Naive thymus-derived CD8-positive, alpha-beta T cell (primary cell): ENCODE results near the gene CDC42EP3. TPM values are rescaled to one million over a fixed set of nuclear protein-coding genes. Genes with fewer than 3 reads are reported as not detected.

Experiments
- ATAC-seq, 2 donors: fragments of 150-1000 bp; cut with Tn5 transposase in 1 of 2; sonication (Bioruptor Pico), chemical (Tn5 transposase) in 1 of 2; 1 replicate in 1 of 2; 2 replicates in 1 of 2; pipeline ENCODE4 v1.10.0; 2021; ENCODE audit warnings: mild to moderate bottlenecking in 2 of 2, moderate library complexity in 2 of 2
- POLR2A ChIA-PET: fragments of 350-600 bp; sonication (Branson Sonifier 250); formaldehyde crosslinking; loops from one replicate; lab custom pipeline; 2021; ENCODE audit warnings: antibody characterized with exemption; lab: Charles Lee
- DNase-seq, 10 donors: peaks; one replicate each; pipeline versions ENCODE4 v3.0.0 to v3.0.0-alpha.2; 2020 to 2022
- H3K27ac Mint-ChIP-seq, 10 donors: one replicate each; pipeline ENCODE4 v1.8.0; 2020 to 2022; ENCODE audit warnings: mild to moderate bottlenecking in 10 of 10, mixed read lengths in 10 of 10, moderate library complexity in 4 of 10, inconsistent platforms in 1 of 10
- H3K27me3 Mint-ChIP-seq, 5 donors: one replicate each; pipeline ENCODE4 v1.8.0; 2021 to 2022; ENCODE audit warnings: mixed read lengths in 5 of 5
- H3K36me3 Mint-ChIP-seq, 3 donors: one replicate each; pipeline ENCODE4 v1.8.0; 2020 to 2022; ENCODE audit warnings: mixed read lengths in 3 of 3, mild to moderate bottlenecking in 2 of 3, inconsistent platforms in 1 of 3
- H3K4me1 Mint-ChIP-seq, 4 donors: one replicate each; pipeline ENCODE4 v1.8.0; 2021 to 2022; ENCODE audit warnings: mixed read lengths in 4 of 4
- H3K4me3 Mint-ChIP-seq, 10 donors: one replicate each; pipeline ENCODE4 v1.8.0; 2020 to 2022; ENCODE audit warnings: mild to moderate bottlenecking in 10 of 10, mixed read lengths in 10 of 10, moderate library complexity in 6 of 10, inconsistent platforms in 1 of 10
- H3K9me3 Mint-ChIP-seq, 9 donors: one replicate each; pipeline ENCODE4 v1.8.0; 2020 to 2022; ENCODE audit warnings: mixed read lengths in 9 of 9, mild to moderate bottlenecking in 3 of 9, inconsistent platforms in 1 of 9, moderate library complexity in 1 of 9
- polyA plus RNA-seq, 3 donors: library from polyadenylated mRNA; unstranded; fragments of 300-500 nt; fragmentation: Illumina TruSeq; gene quantifications; one replicate each; pipeline ENCODE4 v1.2.3, GENCODE V29; 2021
- total RNA-seq, 8 experiments: library from RNA in 2 of 8; stranded (reverse) in 2 of 8; gene quantifications; one replicate each; pipeline ENCODE4 v1.2.3 and lab custom pipeline; 2021 to 2026

CDC42EP3 gene
- total and polyA plus RNA-seq, 5 experiments from 2014 or later = 28.4 to 68.5 (median 47.9) TPM

GRCh38 chr2:37633845-37634244 is 37.6 kb downstream of the CDC42EP3 start:
- no peak for DNase-seq
- H3K4me3 Mint-ChIP-seq = peak overlapping the region in 4 of 10 donors; percentile 0 to 61 (median 19)
- H3K27me3 Mint-ChIP-seq = no peaks in the 10 kb centered on the region
- H3K27ac Mint-ChIP-seq = peak overlapping the region in 8 of 10 donors; percentile 5 to 94 (median 72)
- peaks cover 33 to 79% (median 59%) of the 10 kb centered on the region in 4 donors for H3K4me1 Mint-ChIP-seq
- peaks cover 0 to 1% (median 0%) of the 10 kb centered on the region in 3 donors for H3K36me3 Mint-ChIP-seq
- H3K9me3 Mint-ChIP-seq = no peaks in the 10 kb centered on the region
- ATAC-seq = no peak
- POLR2A ChIA-PET = interaction anchor here (0.6 to 1.7 kb wide), 4 partner anchors 8 to 48 kb away, joined by 3 to 6 read pairs (median 4); no protein-coding TSS in a partner anchor

- DNase-seq (no peak), ATAC-seq (no peak)
- Mint-ChIP-seq H3K36me3 (peaks cover 0 to 1% (median 0%) of the 10 kb centered on the region in 3 donors), H3K27me3 (no peaks in the 10 kb centered on the region), H3K4me3 (no peak overlapping the region), H3K4me1 (peaks cover 33 to 78% (median 56%) of the 10 kb centered on the region in 4 donors), H3K27ac (peak overlapping the region in 4 of 10 donors; percentile 35 to 94 (median 86)), H3K9me3 (no peaks in the 10 kb centered on the region)
- POLR2A ChIA-PET = interaction anchor here (0.6 kb wide), 2 partner anchors 15 to 16 kb away, joined by 3 read pairs; no protein-coding TSS in a partner anchor
Measured at GRCh38 chr2:37633234-37633633, 38.2 kb downstream of the CDC42EP3 start.

- H3K4me3 Mint-ChIP-seq = no peak overlapping the region
- peaks cover 29 to 69% (median 53%) of the 10 kb centered on the region in 4 donors for H3K4me1 Mint-ChIP-seq
- H3K27me3 Mint-ChIP-seq = no peaks in the 10 kb centered on the region
- H3K27ac Mint-ChIP-seq = peak overlapping the region in 3 of 10 donors; percentile 1 to 68 (median 31)
- POLR2A ChIA-PET = no interaction called here
- no peaks in the 10 kb centered on the region for H3K9me3 Mint-ChIP-seq
- no peak for DNase-seq
- H3K36me3 Mint-ChIP-seq = peaks cover 0 to 1% (median 0%) of the 10 kb centered on the region in 3 donors
- ATAC-seq = no peak
Measured at GRCh38 chr2:37632310-37632709, 39.1 kb downstream of the CDC42EP3 start.

- H3K9me3 Mint-ChIP-seq = no peaks in the 10 kb centered on the region
- H3K4me3 Mint-ChIP-seq = no peak overlapping the region
- H3K27me3 Mint-ChIP-seq = no peaks in the 10 kb centered on the region
- H3K4me1 Mint-ChIP-seq = peaks cover 27 to 69% (median 53%) of the 10 kb centered on the region in 4 donors
- peaks cover 0 to 1% (median 0%) of the 10 kb centered on the region in 3 donors for H3K36me3 Mint-ChIP-seq
- no peak overlapping the region for H3K27ac Mint-ChIP-seq
- DNase-seq = no peak
- POLR2A ChIA-PET = no interaction called here
- no peak for ATAC-seq
Measured at GRCh38 chr2:37631698-37632097, 39.7 kb downstream of the CDC42EP3 start.

- ATAC-seq = no peak
- peaks cover 0 to 1% (median 0%) of the 10 kb centered on the region in 3 donors for H3K36me3 Mint-ChIP-seq
- POLR2A ChIA-PET = no interaction called here
Measured at GRCh38 chr2:37631292-37631691, 40.1 kb downstream of the CDC42EP3 start.

GRCh38 chr2:37630776-37631175 is 40.7 kb downstream of the CDC42EP3 start:
- DNase-seq (no peak), ATAC-seq (no peak)
- Mint-ChIP-seq H3K27me3 (no peaks in the 10 kb centered on the region), H3K4me1 (peaks cover 30 to 69% (median 53%) of the 10 kb centered on the region in 4 donors), H3K9me3 (no peaks in the 10 kb centered on the region), H3K4me3 (no peak overlapping the region), H3K27ac (peak overlapping the region in 1 of 10 donors; percentile 26), H3K36me3 (peaks cover 0 to 1% (median 0%) of the 10 kb centered on the region in 3 donors)
- POLR2A ChIA-PET = no interaction called here

More at GRCh38 chr2:37631292-37631691, 40.1 kb downstream of the CDC42EP3 start:
- Mint-ChIP-seq H3K9me3 (no peaks in the 10 kb centered on the region), H3K27ac (peak overlapping the region in 1 of 10 donors; percentile 26), H3K4me3 (no peak overlapping the region), H3K4me1 (peaks cover 27 to 69% (median 53%) of the 10 kb centered on the region in 4 donors), H3K27me3 (no peaks in the 10 kb centered on the region)
- no peak for DNase-seq

GRCh38 chr2:37630301-37630700 is 41.1 kb downstream of the CDC42EP3 start:
- no peaks in the 10 kb centered on the region for H3K9me3 Mint-ChIP-seq
- ATAC-seq (no peak), DNase-seq (no peak)
- peak overlapping the region in 1 of 10 donors; percentile 26 for H3K27ac Mint-ChIP-seq
- H3K4me3 Mint-ChIP-seq = no peak overlapping the region
- no peaks in the 10 kb centered on the region for H3K27me3 Mint-ChIP-seq
- POLR2A ChIA-PET = no interaction called here
- H3K36me3 Mint-ChIP-seq = peaks cover 0 to 1% (median 0%) of the 10 kb centered on the region in 3 donors
- H3K4me1 Mint-ChIP-seq = peaks cover 32 to 69% (median 53%) of the 10 kb centered on the region in 4 donors

GRCh38 chr2:37629529-37629928 is 41.9 kb downstream of the CDC42EP3 start:
- POLR2A ChIA-PET = no interaction called here
- no peaks in the 10 kb centered on the region for H3K27me3 Mint-ChIP-seq
- H3K36me3 Mint-ChIP-seq = peaks cover 0 to 1% (median 0%) of the 10 kb centered on the region in 3 donors
- DNase-seq (no peak), ATAC-seq (no peak)
- peak overlapping the region in 1 of 10 donors; percentile 43 for H3K4me3 Mint-ChIP-seq
- H3K9me3 Mint-ChIP-seq = no peaks in the 10 kb centered on the region
- peak overlapping the region in 1 of 10 donors; percentile 26 for H3K27ac Mint-ChIP-seq
- H3K4me1 Mint-ChIP-seq = peaks cover 31 to 69% (median 53%) of the 10 kb centered on the region in 4 donors

- Mint-ChIP-seq H3K4me3 (no peak overlapping the region), H3K9me3 (no peaks in the 10 kb centered on the region), H3K27me3 (no peaks in the 10 kb centered on the region), H3K27ac (peak overlapping the region in 2 of 10 donors; percentile 11 to 98), H3K36me3 (peaks cover 0 to 1% (median 0%) of the 10 kb centered on the region in 3 donors), H3K4me1 (peaks cover 34 to 69% (median 58%) of the 10 kb centered on the region in 4 donors)
- DNase-seq (no peak), ATAC-seq (no peak)
- POLR2A ChIA-PET = interaction anchor here (0.6 to 1.6 kb wide), 4 partner anchors 9 to 175 kb away, joined by 3 to 6 read pairs (median 4); no protein-coding TSS in a partner anchor
Measured at GRCh38 chr2:37627710-37628109, 43.7 kb downstream of the CDC42EP3 start.

- peak; percentile 94 to 98 for ATAC-seq
- POLR2A ChIA-PET = interaction anchor here (0.8 to 10.2 kb wide), 14 partner anchors 8 to 212 kb away, joined by 3 to 78 read pairs (median 4); partner anchors contain the start of gene CDC42EP3
- peak; percentile 12 to 80 (median 62) for DNase-seq
- Mint-ChIP-seq H3K36me3 (peaks cover 0 to 3% (median 1%) of the 10 kb centered on the region in 3 donors), H3K27ac (peak overlapping the region; percentile 51 to 98 (median 92)), H3K27me3 (no peaks in the 10 kb centered on the region), H3K4me1 (peaks cover 40 to 71% (median 55%) of the 10 kb centered on the region in 4 donors), H3K9me3 (no peaks in the 10 kb centered on the region), H3K4me3 (peak overlapping the region; percentile 40 to 85 (median 69))
Measured at GRCh38 chr2:37625796-37626571, 45.5 kb downstream of the CDC42EP3 start.

GRCh38 chr2:37625156-37625555 is 46.3 kb downstream of the CDC42EP3 start:
- POLR2A ChIA-PET = interaction anchor here (0.8 to 10.2 kb wide), 12 partner anchors 9 to 211 kb away, joined by 4 to 78 read pairs (median 5); partner anchors contain the start of gene CDC42EP3
- ATAC-seq (no peak), DNase-seq (no peak)
- peaks cover 40 to 64% (median 57%) of the 10 kb centered on the region in 4 donors for H3K4me1 Mint-ChIP-seq
- H3K36me3 Mint-ChIP-seq = peaks cover 0 to 4% (median 3%) of the 10 kb centered on the region in 3 donors
- H3K9me3 Mint-ChIP-seq = no peaks in the 10 kb centered on the region
- H3K4me3 Mint-ChIP-seq = peak overlapping the region; percentile 9 to 79 (median 68)
- no peaks in the 10 kb centered on the region for H3K27me3 Mint-ChIP-seq
- peak overlapping the region; percentile 51 to 98 (median 92) for H3K27ac Mint-ChIP-seq
